Brain microvascular endothelial cell (primary cell): ENCODE data around the gene NTM.

Experiments
- DNase-seq: peaks from one replicate; pipeline ENCODE4 v3.0.0-alpha.2; 2020
- H3K27ac ChIP-seq: fragments of 250-450 bp; sonication (Bioruptor Pico); 2 replicates; pipeline ENCODE4 v1.5.1; 2020; ENCODE audit warnings: mild to moderate bottlenecking, moderate library complexity
- H3K27me3 ChIP-seq: fragments of 250-450 bp; sonication (Bioruptor Pico); replicated peaks from 2 replicates; pipeline ENCODE4 v1.5.1; 2020; ENCODE audit warnings: mild to moderate bottlenecking
- H3K36me3 ChIP-seq: fragments of 250-450 bp; sonication (Bioruptor Pico); replicated peaks from 2 replicates; pipeline ENCODE4 v1.5.1; 2020; ENCODE audit warnings: mild to moderate bottlenecking
- H3K4me3 ChIP-seq: 2 replicates; pipeline ENCODE4 v1.5.1; 2011; ENCODE audit warnings: low read depth, mild to moderate bottlenecking, control low read depth, low read length, moderate library complexity
- CTCF ChIP-seq: IDR thresholded peaks from 2 replicates; pipeline ENCODE4 v1.5.1; 2011; ENCODE audit warnings: low read depth, mild to moderate bottlenecking, moderate library complexity, low read length, control low read depth, inconsistent platforms; ENCODE audit errors: missing control alignments
- in situ Hi-C: cut with HindIII; loops from 2 replicates; pipeline ENCODE4 v1.10.0; 2017; ENCODE audit warnings: low sequenced_read_pairs, low pct_ligation_motif_present

The NTM gene

DNA sequence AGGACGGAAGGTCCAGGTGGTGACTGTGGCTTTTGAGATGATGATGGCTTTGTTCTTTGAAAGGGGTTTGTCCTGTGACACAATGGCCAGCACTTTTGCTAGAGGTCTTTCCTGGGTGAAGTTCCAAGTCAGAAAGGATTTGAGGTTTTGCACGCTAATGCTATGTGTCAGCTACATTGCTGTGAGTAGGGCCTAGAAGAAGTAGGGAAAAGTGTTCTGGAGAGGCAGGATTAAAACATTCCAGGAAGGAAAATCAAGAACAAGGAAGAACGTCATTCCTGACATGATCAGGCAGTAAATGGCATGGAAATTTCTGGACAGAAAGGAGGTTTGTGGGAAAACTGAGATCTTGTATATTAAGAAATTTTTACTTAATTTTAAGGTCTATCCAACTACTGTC is 290.7 kb downstream of the NTM start:
- Histone ChIP-seq H3K27ac (no peak overlapping the region), H3K4me3 (no peak overlapping the region), H3K27me3 (no peaks in the 10 kb centered on the region), H3K36me3 (no peaks in the 10 kb centered on the region)
- DNase-seq: no peak
- in situ Hi-C loops: loop anchor here (25.0 kb wide), 1 partner anchor 599 kb away; no protein-coding TSS in a partner anchor
- TF ChIP-seq CTCF: no peak

- in situ Hi-C loops: loop anchor here (25.0 kb wide), 1 partner anchor 600 kb away; no protein-coding TSS in a partner anchor
- H3K27ac ChIP-seq: no peak overlapping the region
- H3K36me3 ChIP-seq: no peaks in the 10 kb centered on the region
- TF ChIP-seq CTCF: no peak
- no peaks in the 10 kb centered on the region for H3K27me3 ChIP-seq
- DNase-seq: no peak
- no peak overlapping the region for H3K4me3 ChIP-seq
Observed at GRCh38 chr11:131662317-131662972, 292.0 kb downstream of the NTM start.

DNA sequence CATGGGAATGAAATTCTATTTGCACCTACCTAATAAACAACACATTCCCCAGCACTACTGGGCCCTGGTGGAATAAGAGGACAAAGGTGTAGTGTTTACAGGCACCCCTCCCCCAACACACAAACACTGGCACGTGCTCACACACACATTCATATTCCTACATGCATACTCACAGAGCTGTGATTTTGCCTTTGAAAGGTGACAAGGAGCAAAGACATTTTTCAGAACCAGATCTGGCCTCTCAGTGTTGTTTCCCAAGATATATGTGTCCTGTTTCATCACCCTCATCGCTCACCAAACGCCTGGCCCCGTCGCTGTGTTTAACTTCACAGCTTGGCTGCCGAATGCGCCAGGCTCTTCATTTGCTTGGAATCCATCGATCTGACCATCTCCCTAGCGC is 292.6 kb downstream of the NTM start:
- Histone ChIP-seq H3K36me3 (no peaks in the 10 kb centered on the region), H3K4me3 (no peak overlapping the region), H3K27me3 (no peaks in the 10 kb centered on the region), H3K27ac (no peak overlapping the region)
- in situ Hi-C loops: loop anchor here (25.0 kb wide), 1 partner anchor 601 kb away; no protein-coding TSS in a partner anchor
- no peak for DNase-seq
- no peak for TF ChIP-seq CTCF

- Histone ChIP-seq H3K27me3 (no peaks in the 10 kb centered on the region), H3K36me3 (no peaks in the 10 kb centered on the region), H3K27ac (no peak overlapping the region), H3K4me3 (no peak overlapping the region)
- in situ Hi-C loops: loop anchor here (25.0 kb wide), 1 partner anchor 601 kb away; no protein-coding TSS in a partner anchor
- no peak for TF ChIP-seq CTCF
- DNase-seq: no peak
Observed at GRCh38 chr11:131663405-131664200, 293.2 kb downstream of the NTM start.

GRCh38 chr11:131664293-131664692 is 293.9 kb downstream of the NTM start:
- no peak overlapping the region for H3K4me3 ChIP-seq
- in situ Hi-C loops: loop anchor here (25.0 kb wide), 1 partner anchor 602 kb away; no protein-coding TSS in a partner anchor
- H3K27me3 ChIP-seq: no peaks in the 10 kb centered on the region
- TF ChIP-seq CTCF: no peak
- no peaks in the 10 kb centered on the region for H3K36me3 ChIP-seq
- no peak overlapping the region for H3K27ac ChIP-seq
- DNase-seq: no peak
